Vagina (tissue), 2 donors: ENCODE data around the gene GOPC. TPM values are rescaled to one million over a fixed set of nuclear protein-coding genes. Genes with fewer than 3 reads are reported as not detected.

Source experiments
- DNase-seq, 2 donors: peaks; one replicate each; pipeline ENCODE4 v3.0.0-alpha.2; 2017; ENCODE audit errors: extremely low spot score in 2 of 2
- H3K27ac ChIP-seq: fragments of 200-600 bp; sonication (generic); one replicate; pipeline ENCODE4 v1.5.1; 2019
- H3K27me3 ChIP-seq: fragments of 200-600 bp; sonication (generic); one replicate; pipeline ENCODE4 v1.5.1; 2019
- H3K36me3 ChIP-seq, 2 donors: fragments of 200-600 bp; sonication (generic); one replicate each; pipeline ENCODE4 v1.5.1; 2017 to 2019
- H3K4me1 ChIP-seq: fragments of 200-600 bp; sonication (generic); one replicate; pipeline ENCODE4 v1.5.1; 2019
- H3K4me3 ChIP-seq, 2 donors: fragments of 200-600 bp; sonication (generic); 1 replicate in 1 of 2; 2 replicates in 1 of 2; pipeline ENCODE4 v1.5.1; 2016 to 2019
- H3K9me3 ChIP-seq: fragments of 200-600 bp; sonication (generic); one replicate; pipeline ENCODE4 v1.5.1; 2019
- POLR2A ChIP-seq, 2 donors: fragments of 450-650 bp; IDR thresholded peaks; one replicate each; pipeline ENCODE4 v1.6.1; 2017; ENCODE audit warnings: antibody characterized with exemption in 2 of 2, mild to moderate bottlenecking in 2 of 2, moderate library complexity in 2 of 2
- POLR2AphosphoS5 ChIP-seq, 2 donors: sonication (generic); formaldehyde crosslinking; IDR thresholded peaks; one replicate each; pipeline ENCODE4 v1.9.0; 2017; ENCODE audit warnings: antibody characterized with exemption in 2 of 2, mild to moderate bottlenecking in 2 of 2, low read depth in 1 of 2; ENCODE audit not compliant: insufficient read depth in 1 of 2
- intact Hi-C: fragments of 100-400 bp; cut with DNase I; formaldehyde crosslinking; loops from one replicate; pipeline ENCODE4 v1.15.1; 2023
- total RNA-seq: library from RNA; depleted of rRNA; stranded (reverse); fragments of >200 nt; gene quantifications from one replicate; pipeline ENCODE4 v1.2.3, GENCODE V29; 2016
- TF ChIP-seq, protein P1 (sequence below), 3 experiments: fragments of 450-650 bp in 2 of 3; fragments of 200-600 bp in 1 of 3; sonication (generic) in 1 of 3; IDR thresholded peaks; one replicate each; pipeline ENCODE4 v1.5.1; 2017 to 2019; ENCODE audit warnings: antibody characterized with exemption in 3 of 3, mild to moderate bottlenecking in 2 of 3, moderate library complexity in 2 of 3

Gene GOPC
- total RNA-seq, 1 donor from 2014 or later = 19.9 TPM

DNA sequence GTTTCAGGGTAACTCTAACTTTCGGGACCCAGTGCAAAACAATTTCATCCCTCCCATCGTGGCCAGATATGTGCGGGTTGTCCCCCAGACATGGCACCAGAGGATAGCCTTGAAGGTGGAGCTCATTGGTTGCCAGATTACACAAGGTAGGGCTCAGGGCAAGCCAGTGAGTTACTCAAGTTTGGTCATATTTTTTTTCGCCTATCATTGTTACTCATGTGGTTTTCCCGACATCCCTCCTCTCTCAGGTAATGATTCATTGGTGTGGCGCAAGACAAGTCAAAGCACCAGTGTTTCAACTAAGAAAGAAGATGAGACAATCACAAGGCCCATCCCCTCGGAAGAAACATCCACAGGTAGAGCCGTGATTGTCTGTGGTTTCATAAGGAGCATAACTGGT, 61.6 kb downstream of the GOPC start:
- Histone ChIP-seq H3K9me3 (no peaks in the 10 kb centered on the region), H3K27me3 (no peaks in the 10 kb centered on the region), H3K27ac (no peak overlapping the region), H3K4me3 (no peak overlapping the region), H3K4me1 (no peaks in the 10 kb centered on the region), H3K36me3 (peaks cover 0 to 18% of the 10 kb centered on the region in 2 donors)
- TF ChIP-seq, protein P1, sequence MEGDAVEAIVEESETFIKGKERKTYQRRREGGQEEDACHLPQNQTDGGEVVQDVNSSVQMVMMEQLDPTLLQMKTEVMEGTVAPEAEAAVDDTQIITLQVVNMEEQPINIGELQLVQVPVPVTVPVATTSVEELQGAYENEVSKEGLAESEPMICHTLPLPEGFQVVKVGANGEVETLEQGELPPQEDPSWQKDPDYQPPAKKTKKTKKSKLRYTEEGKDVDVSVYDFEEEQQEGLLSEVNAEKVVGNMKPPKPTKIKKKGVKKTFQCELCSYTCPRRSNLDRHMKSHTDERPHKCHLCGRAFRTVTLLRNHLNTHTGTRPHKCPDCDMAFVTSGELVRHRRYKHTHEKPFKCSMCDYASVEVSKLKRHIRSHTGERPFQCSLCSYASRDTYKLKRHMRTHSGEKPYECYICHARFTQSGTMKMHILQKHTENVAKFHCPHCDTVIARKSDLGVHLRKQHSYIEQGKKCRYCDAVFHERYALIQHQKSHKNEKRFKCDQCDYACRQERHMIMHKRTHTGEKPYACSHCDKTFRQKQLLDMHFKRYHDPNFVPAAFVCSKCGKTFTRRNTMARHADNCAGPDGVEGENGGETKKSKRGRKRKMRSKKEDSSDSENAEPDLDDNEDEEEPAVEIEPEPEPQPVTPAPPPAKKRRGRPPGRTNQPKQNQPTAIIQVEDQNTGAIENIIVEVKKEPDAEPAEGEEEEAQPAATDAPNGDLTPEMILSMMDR (IDR thresholded peaks at IDR 0.05) = no peak
- TF ChIP-seq POLR2AphosphoS5 (IDR thresholded peaks at IDR 0.05; ENCODE audit: insufficient read depth in 1 of 2, low read depth in 1 of 2) (no peak), POLR2A (IDR thresholded peaks at IDR 0.05) (no peak)
- intact Hi-C loops = no loop called here
- no peak for DNase-seq

DNA sequence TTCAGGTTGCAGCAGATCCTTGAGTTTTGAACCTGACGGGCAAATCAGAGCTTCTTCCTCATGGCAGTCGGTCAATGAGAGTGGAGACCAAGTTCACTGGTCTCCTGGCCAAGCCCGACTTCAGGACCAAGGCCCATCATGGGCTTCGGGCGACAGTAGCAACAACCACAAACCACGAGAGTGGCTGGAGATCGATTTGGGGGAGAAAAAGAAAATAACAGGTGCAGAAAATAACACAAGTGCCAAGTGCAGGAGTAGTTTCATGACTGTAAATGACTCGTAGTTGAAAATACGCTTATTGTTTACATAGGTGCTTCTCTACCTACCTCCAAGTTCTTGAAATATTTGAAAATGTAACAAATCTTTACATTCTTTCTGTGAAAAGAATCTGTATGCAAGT, 63.7 kb downstream of the GOPC start:
- Histone ChIP-seq H3K4me3 (no peak overlapping the region), H3K27me3 (no peaks in the 10 kb centered on the region), H3K27ac (no peak overlapping the region), H3K9me3 (no peaks in the 10 kb centered on the region), H3K4me1 (no peaks in the 10 kb centered on the region), H3K36me3 (peaks cover 0 to 6% of the 10 kb centered on the region in 2 donors)
- DNase-seq = no peak
- TF ChIP-seq POLR2A (IDR thresholded peaks at IDR 0.05) = no peak
- intact Hi-C loops = no loop called here

DNA sequence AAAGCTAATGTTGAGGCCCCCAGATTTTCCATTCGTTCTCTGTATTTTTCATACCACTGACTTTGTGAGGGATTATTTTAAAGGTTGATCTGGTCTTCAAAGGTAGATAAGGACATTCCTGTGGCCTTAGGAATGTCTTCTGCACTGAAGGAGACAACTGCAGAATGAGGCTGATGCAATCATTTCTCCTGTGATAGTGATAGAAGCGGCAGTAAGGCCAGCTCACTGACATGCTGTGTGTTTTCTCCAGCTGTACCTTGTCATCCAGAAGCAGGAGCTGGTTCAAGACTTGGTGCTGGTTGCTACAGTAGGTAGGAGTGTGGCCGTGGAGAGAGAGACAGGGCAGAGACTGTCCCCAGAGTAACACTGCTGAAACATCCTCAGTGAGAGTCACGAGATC, 66.0 kb downstream of the GOPC start:
- Histone ChIP-seq H3K4me1 (no peaks in the 10 kb centered on the region), H3K9me3 (no peaks in the 10 kb centered on the region), H3K4me3 (no peak overlapping the region), H3K27ac (no peak overlapping the region), H3K27me3 (no peaks in the 10 kb centered on the region), H3K36me3 (no peaks in the 10 kb centered on the region)
- intact Hi-C loops = loop anchor here (1.0 kb wide), 1 partner anchor 19 kb away; no protein-coding TSS in a partner anchor
- DNase-seq = no peak
- TF ChIP-seq, protein P1 (IDR thresholded peaks at IDR 0.05) = no peak
- TF ChIP-seq POLR2AphosphoS5 (IDR thresholded peaks at IDR 0.05; ENCODE audit: insufficient read depth in 1 of 2, low read depth in 1 of 2) = no peak
- TF ChIP-seq POLR2A (IDR thresholded peaks at IDR 0.05) = no peak

DNA sequence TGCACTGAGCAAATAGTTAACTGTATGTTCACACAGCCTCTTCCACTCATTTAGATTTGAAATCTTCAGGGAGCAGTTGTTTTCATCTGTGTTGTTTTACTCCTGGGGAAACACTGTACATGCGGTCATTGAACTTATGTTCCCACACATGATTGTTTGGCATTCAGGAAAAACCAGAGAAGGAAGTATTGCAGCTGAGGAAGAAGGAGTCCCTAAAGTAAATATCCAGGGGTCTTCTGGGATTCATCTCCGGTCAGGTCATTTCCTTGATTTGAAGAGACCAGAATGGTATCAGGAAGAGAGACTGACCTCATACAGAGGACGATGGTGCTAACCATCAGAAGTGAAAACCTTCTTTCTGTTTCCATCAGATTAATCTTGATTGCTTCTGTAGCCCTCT, 67.3 kb downstream of the GOPC start:
- Histone ChIP-seq H3K4me1 (peaks cover 6% of the 10 kb centered on the region), H3K9me3 (no peaks in the 10 kb centered on the region), H3K27me3 (no peaks in the 10 kb centered on the region), H3K4me3 (no peak overlapping the region), H3K27ac (no peak overlapping the region), H3K36me3 (no peaks in the 10 kb centered on the region)
- no peak for DNase-seq
- TF ChIP-seq POLR2A (IDR thresholded peaks at IDR 0.05) (no peak), POLR2AphosphoS5 (IDR thresholded peaks at IDR 0.05; ENCODE audit: insufficient read depth in 1 of 2, low read depth in 1 of 2) (no peak)
- TF ChIP-seq, protein P1 (IDR thresholded peaks at IDR 0.05) = no peak
- intact Hi-C loops = no loop called here

DNA sequence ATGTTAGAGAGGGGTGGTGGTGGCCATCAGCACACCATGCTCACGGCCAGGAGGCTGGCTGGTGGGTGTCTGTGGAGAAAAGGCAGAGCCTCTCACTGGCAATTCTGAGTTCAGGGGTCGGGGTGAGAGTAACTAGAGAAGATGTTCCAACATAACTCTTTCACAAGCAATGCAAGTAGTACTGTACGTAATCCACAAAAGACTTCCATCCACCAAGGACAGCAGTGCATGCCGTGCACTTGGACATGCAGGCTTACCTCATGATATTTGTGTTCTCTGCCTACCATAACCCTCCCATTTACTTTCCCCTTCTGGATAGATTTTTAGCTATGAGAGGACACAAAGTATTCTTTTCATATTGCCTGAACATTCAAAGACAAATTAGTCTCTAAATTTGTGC, 68.5 kb downstream of the GOPC start:
- no peak overlapping the region for H3K4me3 ChIP-seq
- no peaks in the 10 kb centered on the region for H3K27me3 ChIP-seq
- H3K27ac ChIP-seq = no peak overlapping the region
- DNase-seq = no peak
- no peaks in the 10 kb centered on the region for H3K9me3 ChIP-seq
- TF ChIP-seq POLR2AphosphoS5 (IDR thresholded peaks at IDR 0.05; ENCODE audit: insufficient read depth in 1 of 2, low read depth in 1 of 2) (no peak), POLR2A (IDR thresholded peaks at IDR 0.05) (no peak)
- TF ChIP-seq, protein P1 (IDR thresholded peaks at IDR 0.05) = no peak
- H3K4me1 ChIP-seq = peaks cover 7% of the 10 kb centered on the region
- no peaks in the 10 kb centered on the region for H3K36me3 ChIP-seq
- intact Hi-C loops = no loop called here
